Measurements from ENCODE around the gene MAFG. TPM values are rescaled to one million over a fixed set of nuclear protein-coding genes. Genes with fewer than 3 reads are reported as not detected.

The MAFG gene
- total RNA-seq, 1 experiment from 2014 or later: 22.9 TPM

DNA sequence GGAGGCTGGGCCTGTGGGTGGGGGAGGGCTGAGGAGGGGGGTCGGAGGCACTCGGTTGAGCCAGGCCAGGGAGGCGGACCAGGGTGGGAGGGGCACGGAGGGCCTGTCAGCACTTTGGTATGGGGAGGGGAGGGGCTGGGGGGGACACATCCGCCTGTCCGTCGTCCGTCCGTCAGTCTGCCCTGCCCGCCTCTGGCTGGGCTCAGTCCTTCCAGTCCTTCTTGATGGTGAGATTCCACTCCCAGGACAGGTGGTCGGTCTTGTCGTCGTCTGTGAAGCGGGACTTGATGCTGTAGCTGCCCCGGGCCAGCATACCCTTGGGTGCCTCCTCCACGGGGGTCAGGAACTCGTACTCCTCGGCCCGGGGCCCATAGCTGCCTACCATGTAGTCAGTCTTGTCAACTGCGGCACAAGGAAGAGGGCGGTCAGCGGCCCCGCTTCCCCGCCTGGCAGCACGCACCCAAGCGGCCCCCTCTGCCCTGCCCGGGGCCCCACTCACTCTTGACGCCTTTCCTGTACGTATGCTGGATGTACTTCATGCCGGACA, 58.8 kb downstream of the MAFG start:
- H3K9me2 ChIP-seq (replicated peaks; ENCODE audit: low read length): no peaks in the 10 kb centered on the region
- H4K20me1 ChIP-seq (ENCODE audit: low read length): peaks cover 6% of the 10 kb centered on the region; the same call in 1 of the 2 replicates
- H3K27ac ChIP-seq (ENCODE audit: low read length): peak overlapping the region; percentile 95
- H3K36me3 ChIP-seq (ENCODE audit: low read depth, low read length): peaks cover 10% of the 10 kb centered on the region; the same call in 1 of the 2 replicates
- POLR2A ChIA-PET (ENCODE audit: unreplicated experiment): no interaction called here
- no peaks in the 10 kb centered on the region for H3K27me3 ChIP-seq (ENCODE audit: low read length)
- DNase-seq: peak; percentile 86
- no peaks in the 10 kb centered on the region for H3K9me3 ChIP-seq (ENCODE audit: low read length)
- H3K4me1 ChIP-seq (ENCODE audit: insufficient read depth, low read length): peaks cover 60% of the 10 kb centered on the region
- peak overlapping the region; percentile 98 for H3K4me2 ChIP-seq (ENCODE audit: low read length)
- TSS peak; percentile 55 for BruUV-seq (replicated peaks)
- peak; percentile 24 for ATAC-seq
- peak overlapping the region; percentile 95 for H3K4me3 ChIP-seq (ENCODE audit: low read length)
- intact Hi-C loops (cut with micrococcal nuclease): no loop called here
- peaks cover 22% of the 10 kb centered on the region for H3F3A ChIP-seq (ENCODE audit: low read length, unreplicated experiment)
- CTCF ChIA-PET: no interaction called here
- peak overlapping the region; percentile 98; the same call in 1 of the 2 replicates for H3K9ac ChIP-seq (ENCODE audit: low read length)
- no peak for TF ChIP-seq EZH2phosphoT487 (IDR thresholded peaks at IDR 0.05; ENCODE audit: borderline replicate concordance, low read length)
- TF ChIP-seq EZH2 (IDR thresholded peaks at IDR 0.05; ENCODE audit: low read length, unreplicated experiment): no peak
- TF ChIP-seq, protein P1, sequence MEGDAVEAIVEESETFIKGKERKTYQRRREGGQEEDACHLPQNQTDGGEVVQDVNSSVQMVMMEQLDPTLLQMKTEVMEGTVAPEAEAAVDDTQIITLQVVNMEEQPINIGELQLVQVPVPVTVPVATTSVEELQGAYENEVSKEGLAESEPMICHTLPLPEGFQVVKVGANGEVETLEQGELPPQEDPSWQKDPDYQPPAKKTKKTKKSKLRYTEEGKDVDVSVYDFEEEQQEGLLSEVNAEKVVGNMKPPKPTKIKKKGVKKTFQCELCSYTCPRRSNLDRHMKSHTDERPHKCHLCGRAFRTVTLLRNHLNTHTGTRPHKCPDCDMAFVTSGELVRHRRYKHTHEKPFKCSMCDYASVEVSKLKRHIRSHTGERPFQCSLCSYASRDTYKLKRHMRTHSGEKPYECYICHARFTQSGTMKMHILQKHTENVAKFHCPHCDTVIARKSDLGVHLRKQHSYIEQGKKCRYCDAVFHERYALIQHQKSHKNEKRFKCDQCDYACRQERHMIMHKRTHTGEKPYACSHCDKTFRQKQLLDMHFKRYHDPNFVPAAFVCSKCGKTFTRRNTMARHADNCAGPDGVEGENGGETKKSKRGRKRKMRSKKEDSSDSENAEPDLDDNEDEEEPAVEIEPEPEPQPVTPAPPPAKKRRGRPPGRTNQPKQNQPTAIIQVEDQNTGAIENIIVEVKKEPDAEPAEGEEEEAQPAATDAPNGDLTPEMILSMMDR (conservative IDR thresholded peaks at IDR 0.05; ENCODE audit: low read depth, low read length): no peak
- H2AFZ ChIP-seq (ENCODE audit: low read length): no peak overlapping the region
- H3K79me2 ChIP-seq (ENCODE audit: low read length): peaks cover 41% of the 10 kb centered on the region

Other genes with a start within 250 kb of the MAFG start
- 52.6 and 68.8 TPM in 2 replicates for gene ARL16, start 243.9 kb downstream of the MAFG start, total RNA-seq (2014; rRNA removed)
- 177 and 194 TPM in 2 replicates for gene HGS, start 243.7 kb downstream of the MAFG start, total RNA-seq (2014; rRNA removed)
- 100 and 108 TPM in 2 replicates for gene MRPL12, start 224.4 kb downstream of the MAFG start, total RNA-seq (2014; rRNA removed)
- gene SLC25A10, start 215.5 kb downstream of the MAFG start, total RNA-seq (2014; rRNA removed): 113 and 117 TPM in 2 replicates
- 0.11 TPM in 1 of 2 replicates, not detected in the other for gene GCGR, start 123.6 kb downstream of the MAFG start, total RNA-seq (2014; rRNA removed)
- gene MCRIP1, start 94.4 kb downstream of the MAFG start, total RNA-seq (2014; rRNA removed): 73.4 and 90.9 TPM in 2 replicates
- not detected in 2 replicates for gene PPP1R27, start 92.7 kb downstream of the MAFG start, total RNA-seq (2014; rRNA removed)
- 969 and 1,089 TPM in 2 replicates for gene P4HB, start 67.2 kb downstream of the MAFG start, total RNA-seq (2014; rRNA removed)
- 201 and 261 TPM in 2 replicates for gene ARHGDIA, start 56.4 kb downstream of the MAFG start, total RNA-seq (2014; rRNA removed)
- 496 and 633 TPM in 2 replicates for gene ALYREF, start 36.1 kb downstream of the MAFG start, total RNA-seq (2014; rRNA removed)
- gene ANAPC11, start 36.0 kb downstream of the MAFG start, total RNA-seq (2014; rRNA removed): 243 and 268 TPM in 2 replicates
- 0.07 and 0.17 TPM in 2 replicates for gene NPB, start 25.5 kb downstream of the MAFG start, total RNA-seq (2014; rRNA removed)
- gene PCYT2, start 16.3 kb downstream of the MAFG start, total RNA-seq (2014; rRNA removed): 33.3 and 42.7 TPM in 2 replicates
- 51.6 and 70.8 TPM in 2 replicates for gene SIRT7, start 9.6 kb downstream of the MAFG start, total RNA-seq (2014; rRNA removed)
- 144 and 169 TPM in 2 replicates for gene PYCR1, start 9.6 kb upstream of the MAFG start, total RNA-seq (2014; rRNA removed)
- not detected in 2 replicates for gene MYADML2, start 19.5 kb upstream of the MAFG start, total RNA-seq (2014; rRNA removed)
- 0.75 TPM in 1 of 2 replicates, not detected in the other for gene NOTUM, start 33.5 kb upstream of the MAFG start, total RNA-seq (2014; rRNA removed)
- gene ASPSCR1, start 49.9 kb upstream of the MAFG start, total RNA-seq (2014; rRNA removed): 31.5 and 48.2 TPM in 2 replicates
- 344 and 390 TPM in 2 replicates for gene CENPX, start 95.1 kb upstream of the MAFG start, total RNA-seq (2014; rRNA removed)
- gene LRRC45, start 95.6 kb upstream of the MAFG start, total RNA-seq (2014; rRNA removed): 71.5 and 90.0 TPM in 2 replicates
- gene RAC3, start 103.9 kb upstream of the MAFG start, total RNA-seq (2014; rRNA removed): 46.8 and 52.2 TPM in 2 replicates
- 135 and 142 TPM in 2 replicates for gene DCXR, start 110.0 kb upstream of the MAFG start, total RNA-seq (2014; rRNA removed)
- gene RFNG, start 124.1 kb upstream of the MAFG start, total RNA-seq (2014; rRNA removed): 46.7 and 46.8 TPM in 2 replicates
- 240 and 287 TPM in 2 replicates for gene GPS1, start 124.2 kb upstream of the MAFG start, total RNA-seq (2014; rRNA removed)
- gene DUS1L, start 138.1 kb upstream of the MAFG start, total RNA-seq (2014; rRNA removed): 205 and 262 TPM in 2 replicates
- gene FASN, start 170.5 kb upstream of the MAFG start, total RNA-seq (2014; rRNA removed): 269 and 364 TPM in 2 replicates